GM23338 (cell line): ENCODE measurements around the gene CACNB2.

Experiments
- CREB1 ChIP-seq: fragments of 250-450 bp; sonication (Bioruptor Pico); IDR thresholded peaks from 2 replicates; pipeline ENCODE4 v1.5.0; 2020; ENCODE audit warnings: low read depth, mild to moderate bottlenecking, moderate library complexity
- CTCF ChIP-seq, 2 experiments: fragments of 200-600 bp in 1 of 2; sonication (generic) in 1 of 2; conservative IDR thresholded peaks; 2 replicates each; pipeline versions ENCODE4 v1.5.1 to v1.6.1; 2016 to 2017; ENCODE audit warnings: antibody characterized with exemption in 2 of 2, low read depth in 2 of 2, mild to moderate bottlenecking in 2 of 2, moderate library complexity in 1 of 2
- EZH2 ChIP-seq: fragments of 200-600 bp; sonication (generic); IDR thresholded peaks from one replicate; pipeline ENCODE4 v1.8.0; 2017; ENCODE audit warnings: antibody characterized with exemption, mild to moderate bottlenecking, low read depth; ENCODE audit not compliant: unreplicated experiment
- EZH2phosphoT487 ChIP-seq: fragments of 200-600 bp; sonication (generic); IDR thresholded peaks from one replicate; pipeline ENCODE4 v1.8.1; 2018; ENCODE audit warnings: antibody characterized with exemption; ENCODE audit not compliant: unreplicated experiment
- JUNB ChIP-seq: IDR thresholded peaks from one replicate; pipeline ENCODE4 v1.6.1; 2016; ENCODE audit warnings: antibody characterized with exemption; ENCODE audit not compliant: unreplicated experiment
- NANOG ChIP-seq: IDR thresholded peaks from 2 replicates; pipeline ENCODE4 v1.6.1; 2016; ENCODE audit warnings: antibody characterized with exemption, borderline replicate concordance
- POLR2AphosphoS5 ChIP-seq: IDR thresholded peaks from 2 replicates; pipeline ENCODE4 v1.6.1; 2016; ENCODE audit warnings: antibody characterized with exemption, low read depth
- REST ChIP-seq: IDR thresholded peaks from one replicate; pipeline ENCODE4 v1.6.1; 2018; ENCODE audit warnings: antibody characterized with exemption; ENCODE audit not compliant: unreplicated experiment

GRCh38 chr10:18527687-18528086 lies 387.5 kb downstream of the CACNB2 start:
- TF ChIP-seq CTCF (conservative IDR thresholded peaks at IDR 0.05; ENCODE audit: low read depth in 2 of 2) (no peak), POLR2AphosphoS5 (no peak), EZH2phosphoT487 (no peak), REST (no peak), JUNB (no peak), EZH2 (no peak), NANOG (no peak), CREB1 (no peak)
